Measurements from ENCODE around the gene MAPKBP1. TPM values are rescaled to one million over a fixed set of nuclear protein-coding genes. Genes with fewer than 3 reads are reported as not detected.

The MAPKBP1 gene
- total RNA-seq, 1 donor from 2014 or later = 17.0 TPM

GRCh38 chr15:41873711-41874110 is 99.4 kb downstream of the MAPKBP1 start:
- ATAC-seq (no peak), DNase-seq (no peak)
- intact Hi-C loops (cut with micrococcal nuclease) = no loop called here

DNA sequence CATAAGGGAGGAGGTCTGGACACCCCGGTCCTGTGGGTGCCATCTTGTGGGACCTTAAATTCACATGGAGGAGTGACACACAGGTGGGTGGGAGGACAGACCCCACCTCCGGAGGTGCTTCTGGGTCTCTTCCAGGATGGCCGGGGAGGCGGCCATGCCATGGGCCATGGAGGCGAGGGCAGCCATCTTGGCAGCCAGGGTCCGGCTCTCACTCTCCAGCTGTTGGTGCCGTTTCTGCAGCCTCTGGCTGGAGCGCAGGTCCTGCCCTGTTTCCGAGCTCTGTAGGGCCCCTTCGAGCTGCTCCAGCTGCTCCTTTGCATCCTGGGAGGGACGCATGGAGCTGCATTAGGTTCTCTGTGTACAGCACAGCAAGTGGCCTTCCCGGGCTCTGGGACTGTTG is 100.5 kb downstream of the MAPKBP1 start:
- intact Hi-C loops (cut with micrococcal nuclease) = no loop called here
- ATAC-seq (no peak), DNase-seq (no peak)

GRCh38 chr15:41876007-41876406 is 101.7 kb downstream of the MAPKBP1 start:
- DNase-seq (no peak), ATAC-seq (no peak)
- intact Hi-C loops (cut with micrococcal nuclease) = no loop called here

GRCh38 chr15:41876689-41877088 is 102.4 kb downstream of the MAPKBP1 start:
- no peak for DNase-seq
- ATAC-seq = no peak
- intact Hi-C loops (cut with micrococcal nuclease) = no loop called here

Small RNA genes within 50 kb of the gene (microRNA-seq; reads per million reads assigned to microRNA genes)
- gene MIR4310 (ENCODE audit: borderline number of aligned reads) = not detected

Other genes with a start within 250 kb of the MAPKBP1 start
- gene RPAP1, start 230.2 kb upstream of the MAPKBP1 start, total RNA-seq = 25.4 TPM
- 5.0 TPM for gene TYRO3, start 215.3 kb upstream of the MAPKBP1 start, total RNA-seq
- gene MGA, start 114.1 kb upstream of the MAPKBP1 start, total RNA-seq = 28.8 TPM
- gene JMJD7, start 53.6 kb downstream of the MAPKBP1 start, total RNA-seq = 16.7 TPM
- gene PLA2G4B, start 64.4 kb downstream of the MAPKBP1 start, total RNA-seq = 5.7 TPM
- 3.6 TPM for gene SPTBN5, start 119.6 kb downstream of the MAPKBP1 start, total RNA-seq
- gene EHD4, start 198.1 kb downstream of the MAPKBP1 start, total RNA-seq = 53.5 TPM
- gene PLA2G4E, start 246.6 kb downstream of the MAPKBP1 start, total RNA-seq = not detected